ENCODE measurements around the gene HRH3.

HRH3 gene

GRCh38 chr20:62175711-62176110 lies 44.4 kb downstream of the HRH3 start:
- Histone ChIP-seq H2BK5ac (ENCODE audit: low read depth, low read length, poor library complexity, severe bottlenecking) (no peak overlapping the region), H2BK120ac (ENCODE audit: low read depth, low read length) (no peak overlapping the region), H4K8ac (ENCODE audit: low read length) (no peak overlapping the region), H3K9me3 (ENCODE audit: control insufficient read depth, low read length) (no peaks in the 10 kb centered on the region), H3K18ac (ENCODE audit: low read depth in 1 of 2, low read length in 2 of 2) (no peak overlapping the region), H4K91ac (ENCODE audit: low read length) (peak overlapping the region; percentile 52), H3K14ac (ENCODE audit: low read length in 2 of 2) (no peak overlapping the region), H3K79me1 (replicated peaks; ENCODE audit: low read length, poor library complexity, severe bottlenecking) (peaks cover 22% of the 10 kb centered on the region), H3K4me3 (ENCODE audit: insufficient read depth in 1 of 2, low read depth in 1 of 2, low read length in 2 of 2) (no peak overlapping the region), H3K4me2 (ENCODE audit: low read length, poor library complexity, severe bottlenecking) (no peak overlapping the region), H2BK12ac (ENCODE audit: low read length in 2 of 2) (no peak overlapping the region), H2AK5ac (ENCODE audit: low read length, severe bottlenecking) (no peak overlapping the region), H3K4ac (ENCODE audit: low read depth in 1 of 2, low read length in 2 of 2) (no peak overlapping the region), H3K27me3 (ENCODE audit: control insufficient read depth in 1 of 2, insufficient read depth in 1 of 2, low read length in 2 of 2) (no peaks in the 10 kb centered on the region), H3K27ac (ENCODE audit: low read length, poor library complexity, severe bottlenecking) (no peak overlapping the region), H3K9ac (ENCODE audit: low read length) (no peak overlapping the region), H3K23ac (ENCODE audit: low read length in 2 of 2) (no peak overlapping the region), H2BK15ac (ENCODE audit: low read depth, poor library complexity, severe bottlenecking) (no peak overlapping the region), H2AFZ (ENCODE audit: low read depth, low read length) (no peak overlapping the region), H3K4me1 (ENCODE audit: control insufficient read depth, insufficient read depth, low read depth, low read length) (peaks cover 12% of the 10 kb centered on the region), H3K36me3 (ENCODE audit: control insufficient read depth in 1 of 2, insufficient read depth in 2 of 2, low read depth in 1 of 2, low read length in 2 of 2) (peaks cover 51 to 52% of the 10 kb centered on the region in 2 experiments)
- DNase-seq: no peak
- 97% methylated on average over 9 of the region's 10 CpGs for WGBS

- no peak overlapping the region for H3K14ac ChIP-seq (ENCODE audit: low read length in 2 of 2)
- H3K27ac ChIP-seq (ENCODE audit: low read length, poor library complexity, severe bottlenecking): no peak overlapping the region
- no peak overlapping the region for H2BK12ac ChIP-seq (ENCODE audit: low read length in 2 of 2)
- H4K91ac ChIP-seq (ENCODE audit: low read length): no peak overlapping the region
- H3K4me1 ChIP-seq (ENCODE audit: control insufficient read depth, insufficient read depth, low read depth, low read length): peaks cover 12% of the 10 kb centered on the region
- H3K36me3 ChIP-seq (ENCODE audit: control insufficient read depth in 1 of 2, insufficient read depth in 2 of 2, low read depth in 1 of 2, low read length in 2 of 2): peaks cover 47 to 55% of the 10 kb centered on the region in 2 experiments
- H3K18ac ChIP-seq (ENCODE audit: low read depth in 1 of 2, low read length in 2 of 2): no peak overlapping the region
- no peak overlapping the region for H2BK15ac ChIP-seq (ENCODE audit: low read depth, poor library complexity, severe bottlenecking)
- H2AK5ac ChIP-seq (ENCODE audit: low read length, severe bottlenecking): no peak overlapping the region
- peaks cover 22% of the 10 kb centered on the region for H3K79me1 ChIP-seq (replicated peaks; ENCODE audit: low read length, poor library complexity, severe bottlenecking)
- H3K9me3 ChIP-seq (ENCODE audit: control insufficient read depth, low read length): no peaks in the 10 kb centered on the region
- DNase-seq: no peak
- no peak overlapping the region for H4K8ac ChIP-seq (ENCODE audit: low read length)
- no peak overlapping the region for H3K4ac ChIP-seq (ENCODE audit: low read depth in 1 of 2, low read length in 2 of 2)
- H3K27me3 ChIP-seq (ENCODE audit: control insufficient read depth in 1 of 2, insufficient read depth in 1 of 2, low read length in 2 of 2): no peaks in the 10 kb centered on the region
- WGBS: 96% methylated on average over 26 of the region's 26 CpGs
- no peak overlapping the region for H3K9ac ChIP-seq (ENCODE audit: low read length)
- H3K4me2 ChIP-seq (ENCODE audit: low read length, poor library complexity, severe bottlenecking): no peak overlapping the region
- no peak overlapping the region for H2BK120ac ChIP-seq (ENCODE audit: low read depth, low read length)
- no peak overlapping the region for H3K23ac ChIP-seq (ENCODE audit: low read length in 2 of 2)
- no peak overlapping the region for H2AFZ ChIP-seq (ENCODE audit: low read depth, low read length)
- H3K4me3 ChIP-seq (ENCODE audit: insufficient read depth in 1 of 2, low read depth in 1 of 2, low read length in 2 of 2): no peak overlapping the region
- H2BK5ac ChIP-seq (ENCODE audit: low read depth, low read length, poor library complexity, severe bottlenecking): no peak overlapping the region
Observed at GRCh38 chr20:62174870-62175624, 45.0 kb downstream of the HRH3 start.

GRCh38 chr20:62174021-62174804 lies 45.9 kb downstream of the HRH3 start:
- H4K91ac ChIP-seq (ENCODE audit: low read length): no peak overlapping the region
- H3K4me2 ChIP-seq (ENCODE audit: low read length, poor library complexity, severe bottlenecking): no peak overlapping the region
- no peak overlapping the region for H3K23ac ChIP-seq (ENCODE audit: low read length in 2 of 2)
- no peak overlapping the region for H3K18ac ChIP-seq (ENCODE audit: low read depth in 1 of 2, low read length in 2 of 2)
- peaks cover 21% of the 10 kb centered on the region for H3K79me1 ChIP-seq (replicated peaks; ENCODE audit: low read length, poor library complexity, severe bottlenecking)
- H4K8ac ChIP-seq (ENCODE audit: low read length): no peak overlapping the region
- DNase-seq: no peak
- WGBS: 96% methylated on average over 28 of the region's 28 CpGs
- H3K4ac ChIP-seq (ENCODE audit: low read depth in 1 of 2, low read length in 2 of 2): no peak overlapping the region
- no peak overlapping the region for H3K9ac ChIP-seq (ENCODE audit: low read length)
- no peaks in the 10 kb centered on the region for H3K9me3 ChIP-seq (ENCODE audit: control insufficient read depth, low read length)
- no peak overlapping the region for H2BK15ac ChIP-seq (ENCODE audit: low read depth, poor library complexity, severe bottlenecking)
- H3K36me3 ChIP-seq (ENCODE audit: control insufficient read depth in 1 of 2, insufficient read depth in 2 of 2, low read depth in 1 of 2, low read length in 2 of 2): peaks cover 47 to 59% of the 10 kb centered on the region in 2 experiments
- no peaks in the 10 kb centered on the region for H3K27me3 ChIP-seq (ENCODE audit: control insufficient read depth in 1 of 2, insufficient read depth in 1 of 2, low read length in 2 of 2)
- no peak overlapping the region for H3K14ac ChIP-seq (ENCODE audit: low read length in 2 of 2)
- H2BK5ac ChIP-seq (ENCODE audit: low read depth, low read length, poor library complexity, severe bottlenecking): no peak overlapping the region
- H3K4me1 ChIP-seq (ENCODE audit: control insufficient read depth, insufficient read depth, low read depth, low read length): peaks cover 12% of the 10 kb centered on the region
- no peak overlapping the region for H2BK12ac ChIP-seq (ENCODE audit: low read length in 2 of 2)
- H2BK120ac ChIP-seq (ENCODE audit: low read depth, low read length): no peak overlapping the region
- H2AFZ ChIP-seq (ENCODE audit: low read depth, low read length): no peak overlapping the region
- H3K4me3 ChIP-seq (ENCODE audit: insufficient read depth in 1 of 2, low read depth in 1 of 2, low read length in 2 of 2): no peak overlapping the region
- no peak overlapping the region for H3K27ac ChIP-seq (ENCODE audit: low read length, poor library complexity, severe bottlenecking)
- no peak overlapping the region for H2AK5ac ChIP-seq (ENCODE audit: low read length, severe bottlenecking)

GRCh38 chr20:62172666-62173065 lies 47.4 kb downstream of the HRH3 start:
- Histone ChIP-seq H2AFZ (ENCODE audit: low read depth, low read length) (no peak overlapping the region), H3K4ac (ENCODE audit: low read depth in 1 of 2, low read length in 2 of 2) (no peak overlapping the region), H2BK15ac (ENCODE audit: low read depth, poor library complexity, severe bottlenecking) (no peak overlapping the region), H3K27me3 (ENCODE audit: control insufficient read depth in 1 of 2, insufficient read depth in 1 of 2, low read length in 2 of 2) (no peaks in the 10 kb centered on the region), H3K18ac (ENCODE audit: low read depth in 1 of 2, low read length in 2 of 2) (no peak overlapping the region), H3K36me3 (ENCODE audit: control insufficient read depth in 1 of 2, insufficient read depth in 2 of 2, low read depth in 1 of 2, low read length in 2 of 2) (peaks cover 56 to 66% of the 10 kb centered on the region in 2 experiments), H4K91ac (ENCODE audit: low read length) (no peak overlapping the region), H2AK5ac (ENCODE audit: low read length, severe bottlenecking) (no peak overlapping the region), H3K4me1 (ENCODE audit: control insufficient read depth, insufficient read depth, low read depth, low read length) (peaks cover 10% of the 10 kb centered on the region), H2BK5ac (ENCODE audit: low read depth, low read length, poor library complexity, severe bottlenecking) (no peak overlapping the region), H3K14ac (ENCODE audit: low read length in 2 of 2) (no peak overlapping the region), H3K79me1 (replicated peaks; ENCODE audit: low read length, poor library complexity, severe bottlenecking) (peaks cover 19% of the 10 kb centered on the region), H4K8ac (ENCODE audit: low read length) (no peak overlapping the region), H3K4me2 (ENCODE audit: low read length, poor library complexity, severe bottlenecking) (no peak overlapping the region), H3K9me3 (ENCODE audit: control insufficient read depth, low read length) (no peaks in the 10 kb centered on the region), H3K23ac (ENCODE audit: low read length in 2 of 2) (no peak overlapping the region), H2BK12ac (ENCODE audit: low read length in 2 of 2) (no peak overlapping the region), H3K9ac (ENCODE audit: low read length) (no peak overlapping the region), H2BK120ac (ENCODE audit: low read depth, low read length) (no peak overlapping the region), H3K27ac (ENCODE audit: low read length, poor library complexity, severe bottlenecking) (no peak overlapping the region), H3K4me3 (ENCODE audit: insufficient read depth in 1 of 2, low read depth in 1 of 2, low read length in 2 of 2) (no peak overlapping the region)
- WGBS: 97% methylated on average over 18 of the region's 18 CpGs
- no peak for DNase-seq

Measured in mesenchymal stem cell (in vitro differentiated cells and primary cell).